ENCODE data around the gene SPCS1.

- TF ChIP-seq CTCF (IDR thresholded peaks at IDR 0.05) (no peak), POLR2A (IDR thresholded peaks at IDR 0.05) (no peak)
Observed at GRCh38 chr3:52697632-52697965, 8.3 kb upstream of the SPCS1 start.
